GM12874 (cell line): ENCODE measurements around the gene RHOT2.

Experiments
- CTCF ChIP-seq: IDR thresholded peaks from 2 replicates; pipeline ENCODE4 v1.5.1; 2011; ENCODE audit warnings: low read depth, mild to moderate bottlenecking, control low read depth, low read length, moderate library complexity; ENCODE audit not compliant: insufficient read depth

The RHOT2 gene

GRCh38 chr16:714558-715476 lies 46.9 kb downstream of the RHOT2 start, which contains the start of gene METRN:
METRN (plus strand) TSS chr16:715118; CDS start chr16:715290, 172 bp downstream.
- no peak for TF ChIP-seq CTCF

DNA sequence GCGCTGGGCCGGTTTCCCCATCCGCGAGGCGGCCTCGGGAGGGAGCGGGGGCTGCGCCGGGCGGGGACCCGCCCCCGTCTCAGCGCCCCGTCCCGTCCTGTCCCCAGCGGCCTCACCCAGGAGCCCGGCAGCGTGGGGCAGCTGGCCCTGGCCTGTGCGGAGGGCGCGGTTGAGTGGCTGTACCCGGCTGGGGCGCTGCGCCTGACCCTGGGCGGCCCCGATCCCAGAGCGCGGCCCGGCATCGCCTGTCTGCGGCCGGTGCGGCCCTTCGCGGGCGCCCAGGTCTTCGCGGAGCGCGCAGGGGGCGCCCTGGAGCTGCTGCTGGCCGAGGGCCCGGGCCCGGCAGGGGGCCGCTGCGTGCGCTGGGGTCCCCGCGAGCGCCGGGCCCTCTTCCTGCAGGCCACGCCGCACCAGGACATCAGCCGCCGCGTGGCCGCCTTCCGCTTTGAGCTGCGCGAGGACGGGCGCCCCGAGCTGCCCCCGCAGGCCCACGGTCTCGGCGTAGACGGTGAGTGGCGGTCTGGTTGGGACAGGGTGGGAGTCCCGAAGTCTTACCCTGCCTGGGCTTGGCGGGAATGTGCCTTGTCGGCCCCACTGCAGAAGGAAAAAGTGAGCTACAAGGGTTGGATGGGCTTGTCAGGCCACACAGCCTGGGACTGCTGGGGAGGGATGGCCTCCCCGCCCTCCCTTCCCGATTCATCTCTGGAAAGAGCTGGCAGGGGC lies 47.7 kb downstream of the RHOT2 start:
- TF ChIP-seq CTCF: peak; percentile 13; the same call in 1 of the 2 replicates

DNA sequence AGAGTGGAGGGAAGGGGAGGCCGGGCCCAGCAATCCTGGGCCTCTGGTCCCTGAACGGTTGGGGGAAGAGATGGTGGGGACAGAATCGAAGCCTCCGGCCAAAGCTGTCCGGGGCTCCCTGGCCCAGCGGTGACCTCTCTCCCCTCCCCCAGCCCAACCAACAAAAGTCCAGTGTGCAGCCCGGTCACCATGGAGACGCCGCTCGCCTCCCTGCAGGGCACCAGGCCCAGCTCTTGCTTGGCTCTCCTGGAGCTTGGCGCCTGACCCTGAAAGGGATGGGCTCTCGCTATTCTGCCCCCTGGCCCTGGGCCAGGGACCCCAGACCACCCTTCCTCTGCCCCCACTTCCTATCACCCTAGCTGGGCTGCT lies 48.3 kb downstream of the RHOT2 start:
- no peak for TF ChIP-seq CTCF

DNA sequence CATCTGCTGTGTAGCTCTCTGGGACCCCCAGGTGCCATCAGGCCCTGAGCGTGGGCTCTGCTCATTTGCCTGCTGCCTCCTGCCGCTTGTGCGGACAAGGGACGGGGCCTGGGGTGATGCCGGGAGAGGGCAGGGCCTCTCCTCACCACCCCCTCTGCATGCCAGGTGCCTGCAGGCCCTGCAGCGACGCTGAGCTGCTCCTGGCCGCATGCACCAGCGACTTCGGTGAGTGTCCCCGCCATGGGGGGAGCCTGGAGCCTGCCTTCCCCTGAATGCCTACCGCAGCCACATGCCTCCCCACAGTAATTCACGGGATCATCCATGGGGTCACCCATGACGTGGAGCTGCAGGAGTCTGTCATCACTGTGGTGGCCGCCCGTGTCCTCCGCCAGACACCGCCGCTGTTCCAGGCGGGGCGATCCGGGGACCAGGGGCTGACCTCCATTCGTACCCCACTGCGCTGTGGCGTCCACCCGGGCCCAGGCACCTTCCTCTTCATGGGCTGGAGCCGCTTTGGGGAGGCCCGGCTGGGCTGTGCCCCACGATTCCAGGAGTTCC lies 48.9 kb downstream of the RHOT2 start:
- TF ChIP-seq CTCF: no peak

DNA sequence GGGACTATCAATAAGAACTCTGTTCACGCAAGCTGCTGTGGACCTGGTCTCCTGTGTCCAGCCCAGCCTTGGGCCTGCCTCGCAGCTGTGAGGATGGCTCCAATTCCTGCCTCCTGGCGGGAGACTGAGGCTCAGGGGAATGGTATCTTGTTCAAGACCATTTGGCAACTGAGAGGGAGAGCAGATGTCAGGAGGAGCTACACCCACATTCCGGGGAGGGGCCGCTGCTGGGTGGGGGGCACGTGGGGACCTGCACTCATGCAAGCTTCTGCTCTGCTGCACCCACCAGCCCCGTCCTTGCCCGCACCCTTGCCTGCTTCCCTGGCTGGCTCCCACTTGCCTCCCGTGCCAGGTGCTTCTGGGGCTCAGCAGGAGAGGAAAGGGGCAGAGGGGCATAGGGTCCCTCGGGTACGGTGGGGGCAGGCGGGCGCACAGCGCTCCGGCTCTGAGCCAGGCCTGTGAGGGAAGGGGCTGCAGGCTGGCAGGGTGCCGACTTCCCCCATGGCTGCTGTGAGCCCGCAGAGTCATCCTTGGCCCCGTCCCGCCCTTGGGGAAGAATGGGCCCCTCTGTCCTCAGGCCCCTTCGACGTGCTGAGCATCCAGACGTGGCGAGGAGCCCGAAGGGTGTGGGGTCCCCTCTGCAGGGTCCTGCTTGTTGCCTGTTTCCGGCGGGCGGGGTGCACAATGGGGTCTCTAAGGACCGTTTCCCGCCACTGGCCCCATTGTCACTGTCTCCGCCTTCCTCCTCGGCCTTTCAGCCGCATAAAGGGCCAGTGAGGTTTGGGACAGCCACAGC lies 49.7 kb downstream of the RHOT2 start:
- TF ChIP-seq CTCF: no peak

GRCh38 chr16:718389-718788 lies 50.5 kb downstream of the RHOT2 start:
- no peak for TF ChIP-seq CTCF
